PC-3 (cell line): Measurements from ENCODE around the gene LGALS9B. TPM values are rescaled to one million over a fixed set of nuclear protein-coding genes. Genes with fewer than 3 reads are reported as not detected.
"Not testable (repeated sequence)": the region's sequence is repeated elsewhere in the genome, so short reads cannot be mapped to it uniquely, and the experiment has no call there.

Source experiments
- ATAC-seq: fragments of 200-7000 bp; cut with Tn5 transposase; 2 replicates; pipeline ENCODE4 v1.9.1; 2020; ENCODE audit warnings: mild to moderate bottlenecking, moderate library complexity
- BruUV-seq: library from RNA; stranded (reverse); fragments of 400-500 nt; replicated peaks from 2 replicates; lab custom pipeline; 2021; lab: Mats Ljungman, UMichigan
- CTCF ChIA-PET: fragments of 300-600 bp; sonication (Branson Sonifier 250); formaldehyde crosslinking; loops from one replicate; lab custom pipeline; 2022; ENCODE audit warnings: antibody characterized with exemption; lab: Charles Lee
- POLR2A ChIA-PET: fragments of 300-600 bp; sonication (Branson Sonifier 250); formaldehyde crosslinking; loops from one replicate; lab custom pipeline; 2022; ENCODE audit warnings: antibody characterized with exemption; ENCODE audit not compliant: unreplicated experiment; lab: Charles Lee
- DNase-seq: peaks from one replicate; pipeline ENCODE4 v3.0.0-alpha.2; 2015
- H2AFZ ChIP-seq: fragments of 300-600 bp; sonication (generic); 2 replicates; pipeline ENCODE4 v1.6.0; 2016; ENCODE audit warnings: antibody characterized with exemption, low read length
- H3F3A ChIP-seq: fragments of 300-600 bp; sonication (generic); one replicate; pipeline ENCODE4 v1.6.0; 2017; ENCODE audit warnings: antibody characterized with exemption, low read length, control low read depth, mild to moderate bottlenecking; ENCODE audit not compliant: unreplicated experiment
- H3K27ac ChIP-seq: fragments of 300-600 bp; sonication (generic); 2 replicates; pipeline ENCODE4 v1.5.1; 2016; ENCODE audit warnings: mild to moderate bottlenecking, low read length
- H3K27me3 ChIP-seq: fragments of 300-600 bp; sonication (generic); 2 replicates; pipeline ENCODE4 v1.6.1; 2016; ENCODE audit warnings: low read length, mixed read lengths
- H3K36me3 ChIP-seq: fragments of 300-600 bp; sonication (generic); 2 replicates; pipeline ENCODE4 v1.6.1; 2016; ENCODE audit warnings: low read depth, mixed run types, low read length, mixed read lengths
- H3K4me1 ChIP-seq: fragments of 300-600 bp; sonication (generic); 2 replicates; pipeline ENCODE4 v1.5.1; 2016; ENCODE audit warnings: low read length; ENCODE audit not compliant: insufficient read depth
- H3K4me2 ChIP-seq: fragments of 300-600 bp; sonication (generic); 2 replicates; pipeline ENCODE4 v1.6.0; 2016; ENCODE audit warnings: low read length
- H3K4me3 ChIP-seq: fragments of 300-600 bp; sonication (generic); 2 replicates; pipeline ENCODE4 v1.5.1; 2016; ENCODE audit warnings: mild to moderate bottlenecking, low read length, mixed read lengths
- H3K79me2 ChIP-seq: fragments of 300-600 bp; sonication (generic); 2 replicates; pipeline ENCODE4 v1.6.1; 2017; ENCODE audit warnings: low read length, mixed read lengths
- H3K9ac ChIP-seq: fragments of 300-600 bp; sonication (generic); 2 replicates; pipeline ENCODE4 v1.6.0; 2016; ENCODE audit warnings: mild to moderate bottlenecking, low read length
- H3K9me2 ChIP-seq: fragments of 300-600 bp; sonication (generic); replicated peaks from 2 replicates; pipeline ENCODE4 v1.6.1; 2016; ENCODE audit warnings: mixed run types, low read length, mixed read lengths
- H3K9me3 ChIP-seq: fragments of 300-600 bp; sonication (generic); 2 replicates; pipeline ENCODE4 v1.6.1; 2016; ENCODE audit warnings: low read length, mixed read lengths
- H4K20me1 ChIP-seq: fragments of 300-600 bp; sonication (generic); 2 replicates; pipeline ENCODE4 v1.6.1; 2016; ENCODE audit warnings: low read length, mixed read lengths
- intact Hi-C: fragments of 100-400 bp; cut with micrococcal nuclease; formaldehyde crosslinking; loops from 2 replicates; pipeline ENCODE4 v1.9.0; 2023
- total RNA-seq: library from RNA; depleted of rRNA; stranded (reverse); fragments of >200 nt; gene quantifications from 2 replicates; pipeline ENCODE4 v1.2.3, GENCODE V29; 2014

Gene LGALS9B
- total RNA-seq, 1 experiment from 2014 or later, result not detected

GRCh38 chr17:20504388-20505066 is 37.2 kb upstream of the LGALS9B start:
- H3K9me3 ChIP-seq, POLR2A ChIA-PET, CTCF ChIA-PET, BruUV-seq, H3K9me2 ChIP-seq, H3K9ac ChIP-seq, H3K4me3 ChIP-seq, H3K27ac ChIP-seq, H3K4me1 ChIP-seq, H3K27me3 ChIP-seq, H2AFZ ChIP-seq, H3K4me2 ChIP-seq, H3F3A ChIP-seq, H3K79me2 ChIP-seq, H4K20me1 ChIP-seq, H3K36me3 ChIP-seq, intact Hi-C loops: not testable (repeated sequence)
- peak; percentile 70 for DNase-seq
- ATAC-seq, result peak; percentile 81

GRCh38 chr17:20501896-20502295 is 34.6 kb upstream of the LGALS9B start:
- H3K9me3 ChIP-seq, BruUV-seq, H3K4me2 ChIP-seq, H3K4me1 ChIP-seq, intact Hi-C loops, CTCF ChIA-PET, H3K79me2 ChIP-seq, H3F3A ChIP-seq, H3K27me3 ChIP-seq, ATAC-seq, H4K20me1 ChIP-seq, H3K9ac ChIP-seq, H3K27ac ChIP-seq, DNase-seq, H3K9me2 ChIP-seq, H3K36me3 ChIP-seq, POLR2A ChIA-PET, H3K4me3 ChIP-seq, H2AFZ ChIP-seq: not testable (repeated sequence)

GRCh38 chr17:20500346-20500745 is 33.0 kb upstream of the LGALS9B start:
- BruUV-seq, ATAC-seq: not testable (repeated sequence)

GRCh38 chr17:20495420-20495819 is 28.1 kb upstream of the LGALS9B start:
- H3K4me2 ChIP-seq, H3K27ac ChIP-seq, H3K27me3 ChIP-seq, BruUV-seq, H2AFZ ChIP-seq, H3K36me3 ChIP-seq, intact Hi-C loops, H3K4me1 ChIP-seq, ATAC-seq, H3K4me3 ChIP-seq, H3F3A ChIP-seq, H3K9ac ChIP-seq, CTCF ChIA-PET, H3K9me2 ChIP-seq, H4K20me1 ChIP-seq, H3K9me3 ChIP-seq, POLR2A ChIA-PET, DNase-seq, H3K79me2 ChIP-seq: not testable (repeated sequence)

More at GRCh38 chr17:20500346-20500745, 33.0 kb upstream of the LGALS9B start:
- H3K27me3 ChIP-seq, H3K4me1 ChIP-seq, H3K9ac ChIP-seq, intact Hi-C loops, DNase-seq, H3K27ac ChIP-seq, H3K79me2 ChIP-seq, H3K4me2 ChIP-seq, POLR2A ChIA-PET, H3K4me3 ChIP-seq, H3F3A ChIP-seq, H2AFZ ChIP-seq, H3K36me3 ChIP-seq, H4K20me1 ChIP-seq, H3K9me2 ChIP-seq, H3K9me3 ChIP-seq, CTCF ChIA-PET: not testable (repeated sequence)

- H3K27ac ChIP-seq, H3K9me3 ChIP-seq, H3K9ac ChIP-seq, H3K27me3 ChIP-seq, H3K9me2 ChIP-seq, CTCF ChIA-PET, H3K36me3 ChIP-seq, H2AFZ ChIP-seq, H3K4me3 ChIP-seq, ATAC-seq, H3F3A ChIP-seq, H3K4me1 ChIP-seq, DNase-seq, H3K4me2 ChIP-seq, BruUV-seq, H3K79me2 ChIP-seq, POLR2A ChIA-PET, H4K20me1 ChIP-seq, intact Hi-C loops: not testable (repeated sequence)
Observed at GRCh38 chr17:20494735-20495134, 27.4 kb upstream of the LGALS9B start.

- H3K9me2 ChIP-seq, H3K27ac ChIP-seq, H4K20me1 ChIP-seq, H2AFZ ChIP-seq, BruUV-seq, H3F3A ChIP-seq, H3K9me3 ChIP-seq, H3K27me3 ChIP-seq, intact Hi-C loops, H3K79me2 ChIP-seq, DNase-seq, CTCF ChIA-PET, POLR2A ChIA-PET, H3K9ac ChIP-seq, H3K4me3 ChIP-seq, H3K36me3 ChIP-seq, H3K4me1 ChIP-seq, H3K4me2 ChIP-seq, ATAC-seq: not testable (repeated sequence)
Observed at GRCh38 chr17:20494147-20494546, 26.8 kb upstream of the LGALS9B start.

- intact Hi-C loops, CTCF ChIA-PET, H4K20me1 ChIP-seq, H3K4me2 ChIP-seq, H3F3A ChIP-seq, H3K4me3 ChIP-seq, H3K9ac ChIP-seq, H3K9me3 ChIP-seq, BruUV-seq, H3K27ac ChIP-seq, DNase-seq, H3K79me2 ChIP-seq, H3K9me2 ChIP-seq, H3K36me3 ChIP-seq, H3K4me1 ChIP-seq, H3K27me3 ChIP-seq, H2AFZ ChIP-seq, ATAC-seq, POLR2A ChIA-PET: not testable (repeated sequence)
Observed at GRCh38 chr17:20492971-20493370, 25.6 kb upstream of the LGALS9B start.
